Measurements from ENCODE around the gene EXOC3L1.

Gene EXOC3L1

DNA sequence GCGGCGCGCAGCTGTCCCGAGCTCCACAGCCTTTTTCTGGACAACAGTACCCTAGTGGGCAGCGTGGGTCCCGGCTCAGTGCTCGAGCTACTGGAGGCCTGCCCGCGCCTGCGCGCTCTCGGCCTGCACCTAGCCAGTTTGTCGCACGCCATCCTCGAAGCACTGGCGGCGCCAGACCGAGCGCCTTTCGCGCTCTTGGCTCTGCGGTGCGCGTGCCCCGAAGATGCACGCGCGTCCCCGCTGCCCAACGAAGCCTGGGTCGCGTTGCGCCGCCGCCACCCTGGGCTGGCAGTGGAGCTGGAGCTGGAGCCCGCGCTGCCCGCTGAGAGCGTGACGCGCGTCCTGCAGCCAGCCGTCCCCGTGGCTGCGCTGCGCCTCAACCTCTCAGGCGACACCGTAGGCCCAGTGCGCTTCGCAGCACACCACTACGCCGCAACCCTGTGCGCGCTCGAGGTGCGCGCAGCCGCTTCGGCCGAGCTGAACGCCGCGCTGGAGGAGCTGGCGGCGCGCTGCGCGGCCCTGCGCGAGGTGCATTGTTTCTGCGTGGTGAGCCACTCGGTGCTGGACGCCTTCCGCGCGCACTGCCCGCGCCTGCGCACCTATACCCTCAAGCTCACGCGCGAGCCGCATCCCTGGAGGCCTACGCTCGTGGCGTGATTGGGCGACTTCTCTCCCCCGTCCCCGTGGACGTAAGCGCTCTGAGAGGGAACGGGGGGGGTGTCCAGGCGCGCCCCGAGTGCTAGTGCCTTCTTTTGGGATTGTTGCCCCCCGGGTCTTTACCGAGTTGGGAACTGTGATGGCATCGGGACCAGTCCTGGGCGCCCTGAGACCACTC is 26.6 kb downstream of the EXOC3L1 start:
- FAIRE-seq: no peak

DNA sequence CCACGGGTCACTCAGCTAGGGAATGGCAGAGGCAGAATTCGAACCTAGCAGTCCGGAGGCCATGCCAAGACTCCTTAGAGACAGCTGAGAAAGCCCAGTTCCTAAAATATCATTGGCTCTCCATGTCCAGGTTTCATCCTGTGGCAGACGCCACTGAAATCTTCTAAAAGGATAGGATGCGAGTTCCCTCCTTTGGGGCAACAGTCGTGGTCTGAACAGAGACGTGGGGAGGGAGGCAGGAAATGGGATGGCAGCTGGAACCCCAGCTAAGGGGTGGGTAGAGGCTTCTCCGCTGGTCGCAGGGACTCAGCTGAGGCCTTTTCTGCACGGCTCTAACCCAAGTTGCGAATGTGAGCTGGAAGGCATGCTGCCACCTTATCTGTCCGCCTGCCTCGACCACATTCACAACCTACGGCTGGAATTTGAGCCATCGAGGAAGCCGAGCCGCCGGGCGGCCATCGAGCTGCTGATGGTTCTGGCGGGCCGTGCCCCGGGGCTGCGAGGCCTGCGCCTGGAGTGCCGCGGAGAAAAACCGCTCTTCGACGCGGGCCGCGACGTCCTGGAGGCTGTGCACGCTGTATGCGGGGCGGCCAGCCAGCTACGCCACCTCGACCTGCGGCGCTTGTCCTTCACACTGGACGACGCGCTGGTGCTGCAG is 27.3 kb downstream of the EXOC3L1 start:
- no peak for FAIRE-seq

DNA sequence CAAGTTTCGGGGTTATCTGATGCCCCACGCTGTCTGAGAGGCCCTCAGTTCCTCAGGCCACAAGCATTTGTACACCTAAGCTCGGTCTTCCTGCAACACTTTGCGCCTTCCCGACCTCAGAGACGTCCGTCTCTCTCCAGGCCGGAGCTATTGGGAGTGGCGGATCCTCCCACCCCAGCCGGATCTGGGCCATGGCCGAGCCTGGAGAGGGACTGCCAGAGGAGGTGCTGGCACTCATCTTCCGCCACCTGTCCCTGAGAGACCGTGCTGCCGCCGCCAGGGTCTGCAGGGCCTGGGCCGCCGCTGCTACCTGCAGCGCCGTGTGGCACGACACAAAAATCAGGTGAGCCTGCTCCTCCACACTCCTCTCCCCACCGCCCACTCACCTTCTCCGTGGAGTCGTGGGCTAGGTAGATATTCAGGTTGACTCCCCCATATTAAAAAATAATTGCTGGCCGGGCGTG is 28.3 kb downstream of the EXOC3L1 start:
- FAIRE-seq: no peak

DNA sequence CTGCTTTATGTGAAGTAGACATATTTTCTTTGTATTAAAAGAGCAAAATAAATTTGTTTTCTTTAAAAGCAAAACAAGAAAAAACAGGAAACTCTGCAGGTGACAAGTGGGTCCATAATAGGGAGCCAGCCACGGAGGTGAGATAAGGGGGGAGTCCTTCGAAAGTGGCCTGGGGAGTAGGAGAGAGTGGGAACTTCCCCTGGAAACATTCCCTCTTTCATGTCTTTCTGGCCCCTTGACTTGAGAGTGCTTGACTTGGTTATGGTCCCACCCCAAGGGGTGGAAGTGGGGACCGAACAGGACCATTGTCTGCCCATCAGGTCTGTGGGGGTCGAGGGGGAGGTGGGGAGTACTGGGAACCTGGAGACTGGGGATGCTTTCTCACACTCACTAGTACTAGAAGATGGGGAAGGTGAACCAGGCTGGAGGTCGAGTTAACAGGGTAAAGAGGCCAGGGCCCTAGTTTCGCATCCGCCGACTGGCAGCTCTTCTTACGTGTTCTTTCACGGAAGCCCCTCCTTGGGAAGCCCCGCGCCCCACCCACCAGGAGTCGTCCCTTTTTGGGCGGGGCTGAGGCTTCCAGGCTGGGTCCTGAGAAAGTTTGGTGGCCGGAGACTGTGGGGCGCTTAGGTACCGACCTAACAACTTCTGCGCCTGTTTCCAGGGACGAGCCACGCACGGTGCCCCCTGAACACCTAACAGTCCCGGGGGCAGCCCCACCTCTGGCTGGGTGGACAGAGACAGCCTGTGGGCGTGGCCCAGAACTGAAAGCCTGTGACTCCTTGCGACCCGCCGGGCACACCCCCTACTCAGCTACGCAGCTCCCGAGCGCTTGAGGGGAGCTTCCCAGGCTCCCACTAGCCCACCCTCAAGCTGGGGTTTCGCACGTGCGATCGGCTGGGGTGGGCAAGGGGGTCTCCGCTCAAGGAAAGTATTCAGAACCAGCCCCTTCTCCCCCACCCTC is 31.0 kb downstream of the EXOC3L1 start:
- no peak for FAIRE-seq

DNA sequence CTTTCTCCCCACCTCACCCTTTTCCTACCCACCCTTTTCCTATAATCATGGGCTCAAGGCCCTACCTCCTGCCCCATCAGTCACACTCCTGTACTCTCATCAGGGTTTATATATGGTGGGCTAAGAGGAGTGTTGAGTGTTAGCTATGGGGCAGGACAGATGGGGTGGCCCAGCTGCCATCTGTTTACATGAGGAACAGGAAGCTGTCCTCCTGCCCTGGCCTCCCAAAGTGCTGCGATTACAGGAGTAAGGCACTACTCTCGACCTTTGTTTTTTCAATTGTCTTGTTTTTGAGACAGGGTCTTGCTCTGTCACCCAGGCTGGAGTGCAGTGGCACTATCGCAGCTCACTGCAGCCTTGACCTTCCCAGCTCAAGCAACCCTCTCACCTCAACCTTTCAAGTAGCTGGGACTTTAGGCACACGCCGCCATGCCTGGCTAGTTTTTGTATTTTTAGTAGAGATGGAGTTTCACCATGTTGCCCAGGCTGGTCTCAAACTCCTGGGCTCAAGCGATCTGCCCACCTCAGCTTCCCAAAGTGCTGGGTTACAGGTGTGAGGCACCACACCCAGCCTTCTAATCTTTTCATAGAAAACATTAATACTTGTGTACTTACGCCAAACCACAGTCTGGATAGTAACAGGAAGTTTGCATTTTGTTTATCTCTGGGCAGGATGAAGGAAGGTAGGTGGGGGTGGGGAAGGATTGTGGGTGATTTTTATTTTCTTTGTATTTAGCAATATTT is 31.9 kb downstream of the EXOC3L1 start:
- FAIRE-seq: no peak

DNA sequence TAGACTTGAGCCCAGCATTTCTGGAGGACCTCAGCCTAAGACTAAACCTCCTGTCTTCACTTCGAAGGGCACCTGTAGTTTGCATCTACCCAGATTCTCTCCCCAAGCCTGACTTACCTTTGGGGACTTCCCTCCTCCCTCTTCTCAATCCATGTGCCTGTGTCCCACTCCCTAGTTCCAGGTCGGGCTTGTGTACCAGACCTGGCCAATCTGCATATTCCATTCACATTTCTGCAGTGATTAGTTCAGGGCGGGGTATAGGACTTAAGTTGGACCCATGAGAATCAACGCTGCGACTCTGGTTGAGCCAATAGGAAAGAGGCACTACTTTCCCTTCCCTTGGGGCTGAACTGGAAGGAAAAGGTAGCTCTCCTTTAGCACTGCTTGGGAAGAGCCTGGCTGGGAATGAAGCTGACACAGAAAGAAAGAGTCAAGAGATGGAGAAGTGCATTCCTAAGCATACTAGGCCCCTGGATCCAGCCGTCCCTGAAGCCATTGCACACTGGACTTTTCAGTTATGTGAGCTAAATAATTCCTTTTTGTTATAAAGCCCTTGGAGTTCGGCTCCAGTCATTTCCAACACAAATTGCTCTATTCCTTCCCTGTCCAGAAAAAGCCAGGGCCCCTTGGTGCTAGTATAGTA is 32.7 kb downstream of the EXOC3L1 start:
- no peak for FAIRE-seq

DNA sequence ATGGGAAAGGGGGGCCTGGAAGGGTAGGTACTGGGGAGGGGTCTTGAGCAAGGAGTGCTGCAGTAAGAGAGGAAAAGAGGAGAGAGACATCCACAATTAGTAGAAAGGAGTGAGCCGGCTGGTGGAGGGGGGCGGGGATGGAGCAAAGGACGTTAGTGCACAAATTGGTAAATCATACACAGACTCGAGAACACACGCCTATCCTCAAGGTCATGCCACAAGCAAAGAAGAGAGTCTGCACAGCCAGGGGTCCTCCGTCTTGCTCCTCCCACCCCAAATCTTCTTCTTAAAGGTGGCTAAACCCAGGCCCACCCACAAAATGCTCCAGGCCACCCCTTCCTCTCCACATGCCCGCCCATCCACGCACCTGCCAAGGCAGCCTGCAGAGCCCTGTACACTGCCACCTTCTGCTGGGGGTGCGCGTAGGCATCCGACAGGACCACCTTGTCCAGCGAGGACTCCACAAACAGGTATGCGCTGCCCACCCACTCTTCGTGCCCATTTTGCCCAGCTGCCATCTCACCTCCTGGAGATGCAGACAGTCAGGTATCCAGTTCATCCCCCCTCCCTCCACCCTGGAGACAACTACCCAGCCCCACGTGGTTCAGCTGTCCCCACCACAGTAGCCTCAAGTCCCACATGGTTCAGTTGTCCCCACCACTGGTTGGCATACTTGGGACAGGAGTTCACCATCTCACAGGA is 33.6 kb downstream of the EXOC3L1 start:
- FAIRE-seq: no peak

DNA sequence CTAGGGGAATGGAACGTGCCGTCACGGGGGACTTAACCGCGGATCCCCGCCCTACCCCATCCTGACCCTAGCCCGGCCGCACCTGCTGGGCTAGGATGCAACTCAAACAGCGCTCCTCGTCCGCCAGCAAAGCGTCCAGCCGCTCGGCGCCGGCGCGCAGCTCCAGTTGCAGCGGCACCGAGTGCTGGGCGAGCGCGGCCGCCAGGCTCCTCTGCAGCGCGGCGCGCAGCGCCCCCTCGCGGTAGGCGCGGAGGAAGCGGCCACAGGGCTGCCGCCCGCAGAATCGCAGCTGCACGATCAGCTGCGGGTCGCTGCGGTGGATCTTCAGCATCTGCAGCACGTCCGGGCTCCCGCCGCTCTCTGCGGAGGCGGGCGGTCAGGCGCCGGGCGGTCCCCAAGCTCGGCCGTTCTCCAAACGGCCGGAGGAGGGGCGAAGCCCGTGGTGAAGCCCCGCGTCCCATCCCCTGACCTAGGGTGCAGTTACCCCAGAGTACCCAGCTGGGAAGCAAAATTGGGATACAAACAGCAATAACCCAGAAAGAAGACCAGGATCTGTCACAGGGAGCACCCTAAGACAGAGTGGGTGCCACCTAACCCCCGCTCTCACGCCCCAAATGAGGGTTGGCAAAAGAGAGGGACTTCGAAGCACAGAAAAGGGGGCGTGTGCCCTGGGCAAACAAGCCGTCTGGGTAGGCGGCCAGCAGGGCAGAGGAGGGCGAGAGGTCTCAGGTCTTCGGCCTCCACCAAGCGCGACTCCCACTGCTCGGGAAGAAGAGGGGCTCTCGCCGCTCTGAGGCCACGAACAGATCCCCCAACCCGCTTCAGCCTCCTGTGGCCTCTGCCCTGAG is 34.4 kb downstream of the EXOC3L1 start:
- FAIRE-seq: no peak

DNA sequence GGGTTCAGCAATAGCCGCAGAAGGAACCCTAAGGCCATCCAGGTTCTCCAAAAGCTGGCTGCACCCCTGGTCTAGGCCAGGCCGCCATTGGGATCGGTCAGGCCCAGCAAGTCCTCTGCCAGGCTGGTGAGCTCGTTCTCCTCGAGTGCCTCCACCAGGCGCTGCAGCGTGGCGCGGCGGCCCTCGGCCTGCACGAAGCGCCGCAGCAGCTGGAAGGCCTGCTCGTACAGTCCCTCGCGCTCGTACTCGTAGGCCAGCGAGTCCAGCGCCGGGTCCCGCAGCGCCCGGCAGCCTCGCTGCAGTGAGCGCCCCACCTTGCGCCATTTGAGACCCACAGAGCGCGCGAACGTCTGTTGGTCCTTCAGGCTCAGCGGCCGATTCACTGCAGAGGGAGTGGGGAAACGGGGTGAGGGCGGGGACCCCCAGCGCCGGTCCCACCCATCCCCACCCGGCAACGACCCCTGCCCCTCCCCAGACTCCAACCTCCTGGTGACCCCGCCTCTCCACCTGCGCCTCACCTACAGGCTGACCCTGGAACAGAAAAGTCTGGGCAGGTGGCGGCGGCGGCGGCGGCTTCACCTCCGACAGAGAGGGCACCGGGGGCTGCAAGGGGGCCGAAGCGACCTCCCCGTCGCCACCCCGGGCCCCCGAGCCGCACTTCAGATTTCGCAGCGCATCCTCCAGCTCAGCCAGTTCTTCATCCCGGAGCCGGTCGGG is 35.2 kb downstream of the EXOC3L1 start:
- FAIRE-seq: no peak

DNA sequence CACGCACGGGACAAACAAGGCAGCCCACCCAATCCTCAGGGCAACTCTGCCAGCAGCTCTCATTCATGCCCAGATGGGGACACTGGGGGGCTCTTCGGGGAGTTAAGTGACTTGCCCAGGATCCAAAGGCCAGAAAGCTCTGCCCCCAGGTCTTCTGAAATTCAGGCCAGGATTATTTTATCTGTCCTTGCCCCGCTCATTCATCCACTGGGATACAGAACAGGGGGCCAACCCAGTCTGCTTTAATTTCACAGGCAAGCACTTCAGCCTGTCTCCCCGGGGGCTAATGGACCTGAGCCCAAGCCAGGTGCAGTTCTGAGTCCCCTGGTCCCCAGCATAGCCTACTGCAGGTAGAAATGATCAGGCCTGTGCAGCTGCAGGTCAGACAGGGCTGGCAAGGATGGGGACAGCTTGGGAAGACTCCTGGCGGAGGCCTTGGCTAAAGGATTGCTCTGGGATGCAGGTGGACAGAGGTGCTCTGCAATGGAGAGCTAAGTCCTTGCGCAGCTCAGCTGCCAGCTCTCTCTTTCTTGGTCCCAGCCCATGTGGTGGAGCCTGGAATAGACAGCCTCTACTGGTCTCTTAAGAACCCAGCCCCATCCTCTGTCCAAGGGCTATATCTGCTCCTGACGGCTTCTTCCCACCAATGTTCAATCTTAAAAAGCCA is 38.4 kb downstream of the EXOC3L1 start:
- no peak for FAIRE-seq

DNA sequence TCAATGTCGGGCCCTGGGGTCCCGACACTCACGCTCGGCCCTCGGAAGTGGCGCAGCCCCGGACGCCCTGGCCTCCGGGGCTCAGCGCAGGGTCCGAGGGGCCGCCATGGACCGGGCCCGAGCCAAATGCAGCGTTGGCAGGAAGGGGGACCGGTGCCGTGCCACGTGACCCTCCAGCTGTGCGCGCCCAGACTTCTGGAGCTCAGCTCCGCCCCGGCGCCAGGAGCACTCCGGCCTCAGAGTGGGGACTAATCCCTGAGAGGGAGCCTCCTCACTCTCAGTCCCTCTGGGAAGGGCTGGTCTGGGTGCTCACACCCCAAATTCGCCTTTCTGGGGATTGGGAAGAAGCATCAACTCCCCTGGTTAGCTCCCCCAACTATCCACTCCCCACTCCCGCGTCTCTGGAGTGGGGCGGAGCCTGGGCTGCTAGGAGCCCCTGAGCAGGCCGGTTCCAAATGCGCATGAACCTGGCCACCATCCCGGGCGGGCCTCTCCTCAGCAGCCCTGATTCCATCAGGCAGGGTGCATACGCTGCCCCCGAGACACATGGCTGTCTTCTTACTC is 39.0 kb downstream of the EXOC3L1 start, which contains the start of gene B3GNT9:
Gene B3GNT9, minus strand, starts transcription at position 166 of the 564 bp plus-strand sequence. CDS start 513 bp downstream, outside the sequence.
- FAIRE-seq: no peak

DNA sequence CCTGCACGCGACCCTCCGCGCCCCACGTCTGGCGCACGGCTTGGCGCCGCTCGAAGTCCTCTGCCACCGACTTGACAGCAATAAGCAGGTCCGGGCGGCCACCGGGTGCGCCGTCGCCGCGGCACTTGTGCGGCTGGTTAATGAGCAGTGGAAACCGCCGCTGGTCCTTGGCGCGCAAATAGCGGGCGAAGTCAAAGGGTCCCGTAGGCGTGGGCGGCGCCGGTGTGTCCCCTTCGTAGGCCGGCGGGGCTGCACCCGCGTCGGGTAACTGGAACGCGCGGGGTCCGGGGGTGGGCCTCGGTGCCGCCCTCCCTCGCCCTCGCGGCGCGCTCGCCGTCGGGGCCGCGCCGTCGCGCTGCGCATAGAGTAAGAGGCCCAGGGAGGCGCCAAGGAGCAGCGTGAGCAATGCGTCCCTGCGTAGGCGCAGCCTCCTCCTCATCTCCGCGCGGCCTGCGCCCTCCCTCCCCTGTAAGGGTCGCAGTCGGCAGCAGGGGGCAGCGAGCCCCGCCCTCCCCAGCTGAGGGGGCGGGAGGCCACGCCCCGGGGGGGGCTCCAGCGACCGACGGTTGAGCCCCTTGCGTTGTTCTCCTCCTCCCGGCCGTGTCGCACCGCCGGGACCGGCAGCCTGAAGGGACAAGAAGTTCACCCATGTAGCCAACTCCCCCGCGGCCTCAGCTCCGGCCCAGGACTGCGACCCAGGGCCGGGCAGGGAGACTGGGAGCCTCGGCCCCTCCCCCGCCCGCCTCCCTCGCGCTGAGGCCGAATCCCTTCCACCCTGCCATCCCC is 39.7 kb downstream of the EXOC3L1 start:
- no peak for FAIRE-seq

DNA sequence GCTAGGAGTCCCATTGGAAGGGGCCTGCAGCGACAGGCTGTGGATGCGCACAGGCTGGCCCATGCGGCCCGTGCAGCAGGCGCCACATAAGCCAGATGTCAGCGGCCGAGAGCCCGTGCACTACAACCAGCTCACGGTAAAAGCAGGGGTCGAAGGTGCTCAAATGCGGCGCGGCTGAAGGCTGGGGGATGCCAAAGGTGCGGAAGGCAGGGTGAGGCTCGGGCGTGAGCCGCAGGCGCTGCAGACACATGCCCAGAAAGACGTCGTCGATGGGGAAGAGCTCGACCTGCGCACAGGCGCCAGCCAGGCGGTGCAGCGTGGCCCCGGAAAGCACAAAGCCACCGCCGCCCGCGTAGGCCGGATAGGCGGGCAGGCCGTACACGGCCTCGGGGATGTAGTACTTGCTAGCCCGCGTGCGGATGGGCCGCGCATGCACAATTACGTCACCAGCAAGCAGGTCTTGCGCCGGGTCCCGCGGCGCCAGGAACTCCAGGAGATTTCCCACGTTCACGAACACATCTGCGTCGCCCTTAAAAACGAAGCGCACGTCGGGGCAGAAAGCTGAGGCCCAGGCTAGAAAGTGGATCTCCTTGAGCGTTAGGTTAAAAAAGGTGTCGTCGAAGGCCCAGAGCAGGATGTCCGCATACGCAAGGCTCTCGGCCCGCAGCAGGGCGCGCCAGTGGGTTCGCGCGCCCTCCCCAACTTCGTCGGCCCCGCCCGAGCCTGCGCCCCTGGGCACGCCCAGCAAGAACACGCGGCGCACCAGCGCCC is 40.5 kb downstream of the EXOC3L1 start:
- FAIRE-seq: no peak

DNA sequence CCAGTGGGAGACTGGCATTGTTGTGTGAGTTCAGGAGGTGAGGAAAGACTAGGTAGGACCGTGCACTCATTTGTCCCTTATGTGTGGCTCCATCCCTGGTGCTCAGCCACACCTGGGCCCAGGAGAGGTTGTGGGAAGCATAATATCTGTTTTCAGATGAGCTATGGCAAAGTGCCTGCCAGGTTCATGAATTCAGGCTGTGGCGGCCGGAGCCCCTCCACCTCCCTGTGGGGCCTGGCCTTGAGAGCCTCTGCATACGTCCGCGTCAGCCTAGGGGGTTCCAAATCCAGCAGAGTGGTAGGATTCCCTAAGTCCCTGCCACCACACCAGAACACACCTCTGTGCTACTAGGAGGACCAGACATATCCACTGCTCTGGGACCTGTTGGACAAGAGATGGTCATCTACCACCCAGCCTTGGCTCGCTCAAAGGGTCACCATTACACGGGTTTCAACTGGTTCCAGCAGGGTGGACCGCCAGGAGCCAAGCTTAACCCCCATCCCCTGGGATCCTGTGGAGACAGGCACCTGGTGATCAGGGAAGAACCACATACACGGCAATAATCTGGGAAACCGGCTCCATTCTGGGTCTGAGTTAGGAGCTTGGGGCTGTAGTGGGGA is 41.2 kb downstream of the EXOC3L1 start:
- FAIRE-seq: no peak

DNA sequence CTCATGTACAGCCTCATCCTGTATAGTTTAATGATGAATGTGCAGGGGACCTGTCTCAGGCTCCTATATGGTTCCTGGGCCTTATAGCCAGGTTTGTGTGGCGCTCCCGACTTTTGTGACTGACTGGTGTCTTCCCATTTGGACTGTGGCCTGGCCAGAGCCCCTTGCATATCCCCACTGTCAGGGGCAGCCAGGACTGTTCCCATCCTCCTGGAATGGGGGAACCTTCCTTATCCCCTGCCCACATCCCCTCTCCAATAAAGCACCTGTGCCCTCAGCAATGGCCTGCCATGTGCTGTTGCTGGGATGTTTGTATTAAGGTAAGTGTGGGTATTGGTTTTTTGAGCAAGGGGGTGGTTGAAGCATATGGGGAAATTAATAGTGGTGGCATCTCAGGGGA is 41.7 kb downstream of the EXOC3L1 start:
- no peak for FAIRE-seq

DNA sequence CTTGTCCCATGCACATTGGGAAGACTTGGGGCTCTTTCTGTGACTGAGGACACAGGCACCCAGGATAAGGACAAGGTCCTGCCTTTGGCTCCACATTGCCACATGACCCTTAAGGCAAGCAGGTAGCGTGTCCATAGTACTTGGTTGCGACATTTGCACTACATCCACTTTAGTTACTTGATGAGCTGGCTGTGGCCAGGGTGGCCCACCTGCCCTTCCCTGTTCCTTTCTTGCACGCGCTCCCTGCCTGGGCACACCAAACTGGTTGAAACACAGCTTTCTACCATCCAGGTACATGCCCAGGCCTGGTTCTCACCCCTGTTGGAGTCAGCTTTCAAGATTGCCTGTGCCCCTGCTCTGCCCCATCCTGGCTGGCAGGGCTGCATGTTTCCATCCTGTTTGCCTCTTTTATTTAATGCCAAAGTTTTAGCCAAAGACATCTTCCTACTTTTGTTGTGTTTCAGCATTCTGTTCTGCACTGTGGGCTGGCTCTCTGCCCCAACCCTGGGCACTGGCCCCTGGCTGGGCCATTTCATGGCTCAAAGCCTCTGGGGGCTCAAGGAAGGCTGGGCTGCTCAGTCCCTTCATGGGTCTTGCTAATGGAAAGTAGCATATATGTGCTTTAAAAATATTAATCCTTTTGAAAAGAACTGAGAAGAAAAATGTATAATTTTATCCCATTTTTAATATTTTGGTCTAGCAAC is 42.3 kb downstream of the EXOC3L1 start:
- FAIRE-seq: no peak
